Parathyroid adenoma (tissue), 2 donors: ENCODE measurements around the gene ZMIZ1.

ENCODE experiments used
- H2AFZ ChIP-seq: fragments of 300-600 bp; sonication (generic); one replicate; pipeline ENCODE4 v1.7.0; 2017; ENCODE audit warnings: antibody characterized with exemption, mild to moderate bottlenecking
- H3K27ac ChIP-seq: fragments of 300-600 bp; sonication (generic); one replicate; pipeline ENCODE4 v1.7.0; 2017
- H3K27me3 ChIP-seq: fragments of 300-600 bp; sonication (generic); one replicate; pipeline ENCODE4 v1.7.0; 2017; ENCODE audit warnings: low read length; ENCODE audit not compliant: control insufficient read depth, insufficient read depth
- H3K36me3 ChIP-seq: fragments of 300-600 bp; sonication (generic); one replicate; pipeline ENCODE4 v1.7.0; 2017; ENCODE audit warnings: low read length; ENCODE audit not compliant: control insufficient read depth, insufficient read depth
- H3K4me1 ChIP-seq: fragments of 300-600 bp; sonication (generic); one replicate; pipeline ENCODE4 v1.7.0; 2017; ENCODE audit warnings: control low read depth
- H3K4me2 ChIP-seq: fragments of 300-600 bp; sonication (generic); one replicate; pipeline ENCODE4 v1.7.0; 2017; ENCODE audit warnings: low read length
- H3K4me3 ChIP-seq: fragments of 300-600 bp; sonication (generic); one replicate; pipeline ENCODE4 v1.7.0; 2017; ENCODE audit warnings: low read depth, low read length
- H3K79me2 ChIP-seq: fragments of 300-600 bp; sonication (generic); one replicate; pipeline ENCODE4 v1.7.0; 2017; ENCODE audit warnings: control low read depth
- H3K9ac ChIP-seq: fragments of 300-600 bp; sonication (generic); one replicate; pipeline ENCODE4 v1.7.0; 2017; ENCODE audit warnings: mild to moderate bottlenecking
- H3K9me3 ChIP-seq: fragments of 300-600 bp; sonication (generic); one replicate; pipeline ENCODE4 v1.7.0; 2017; ENCODE audit warnings: low read length; ENCODE audit not compliant: control insufficient read depth
- TF ChIP-seq, protein P1 (sequence below): fragments of 300-600 bp; sonication (generic); IDR thresholded peaks from one replicate; pipeline ENCODE4 v1.7.0; 2017; ENCODE audit warnings: antibody characterized with exemption, mild to moderate bottlenecking
- donor health status: primary hyperparathyroidism.

ZMIZ1 gene

DNA sequence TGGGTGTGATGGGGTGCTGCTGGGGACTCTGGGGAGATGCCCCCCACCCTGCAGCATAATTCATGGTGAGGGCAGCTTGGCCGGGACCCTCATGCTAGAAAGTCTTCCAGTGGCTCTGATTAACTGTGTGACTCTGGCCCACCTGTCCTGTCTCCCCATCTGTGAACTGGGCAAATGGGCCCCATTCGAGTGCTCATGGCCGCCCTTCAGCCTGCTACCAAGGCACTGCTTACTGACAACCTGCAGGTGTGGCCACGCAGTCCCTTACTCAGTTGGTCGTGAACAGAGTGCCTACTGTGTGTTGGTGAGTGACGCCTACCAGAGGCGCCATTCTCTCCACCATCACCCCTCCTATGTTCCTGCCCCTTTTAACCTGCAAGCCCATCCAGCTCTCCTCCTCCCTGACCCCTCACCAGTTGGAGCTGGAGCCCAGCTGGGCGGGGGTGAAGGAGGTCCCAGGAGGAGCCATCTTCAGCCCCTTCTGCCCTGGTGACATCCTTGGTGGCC, 109.4 kb downstream of the ZMIZ1 start:
- Histone ChIP-seq H3K79me2 (no peaks in the 10 kb centered on the region), H3K27ac (no peak overlapping the region), H3K9me3 (no peaks in the 10 kb centered on the region), H3K36me3 (no peaks in the 10 kb centered on the region), H3K9ac (no peak overlapping the region), H2AFZ (no peak overlapping the region), H3K4me2 (no peak overlapping the region), H3K27me3 (no peaks in the 10 kb centered on the region), H3K4me1 (no peaks in the 10 kb centered on the region), H3K4me3 (no peak overlapping the region)
- TF ChIP-seq, protein P1, sequence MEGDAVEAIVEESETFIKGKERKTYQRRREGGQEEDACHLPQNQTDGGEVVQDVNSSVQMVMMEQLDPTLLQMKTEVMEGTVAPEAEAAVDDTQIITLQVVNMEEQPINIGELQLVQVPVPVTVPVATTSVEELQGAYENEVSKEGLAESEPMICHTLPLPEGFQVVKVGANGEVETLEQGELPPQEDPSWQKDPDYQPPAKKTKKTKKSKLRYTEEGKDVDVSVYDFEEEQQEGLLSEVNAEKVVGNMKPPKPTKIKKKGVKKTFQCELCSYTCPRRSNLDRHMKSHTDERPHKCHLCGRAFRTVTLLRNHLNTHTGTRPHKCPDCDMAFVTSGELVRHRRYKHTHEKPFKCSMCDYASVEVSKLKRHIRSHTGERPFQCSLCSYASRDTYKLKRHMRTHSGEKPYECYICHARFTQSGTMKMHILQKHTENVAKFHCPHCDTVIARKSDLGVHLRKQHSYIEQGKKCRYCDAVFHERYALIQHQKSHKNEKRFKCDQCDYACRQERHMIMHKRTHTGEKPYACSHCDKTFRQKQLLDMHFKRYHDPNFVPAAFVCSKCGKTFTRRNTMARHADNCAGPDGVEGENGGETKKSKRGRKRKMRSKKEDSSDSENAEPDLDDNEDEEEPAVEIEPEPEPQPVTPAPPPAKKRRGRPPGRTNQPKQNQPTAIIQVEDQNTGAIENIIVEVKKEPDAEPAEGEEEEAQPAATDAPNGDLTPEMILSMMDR, result no peak

DNA sequence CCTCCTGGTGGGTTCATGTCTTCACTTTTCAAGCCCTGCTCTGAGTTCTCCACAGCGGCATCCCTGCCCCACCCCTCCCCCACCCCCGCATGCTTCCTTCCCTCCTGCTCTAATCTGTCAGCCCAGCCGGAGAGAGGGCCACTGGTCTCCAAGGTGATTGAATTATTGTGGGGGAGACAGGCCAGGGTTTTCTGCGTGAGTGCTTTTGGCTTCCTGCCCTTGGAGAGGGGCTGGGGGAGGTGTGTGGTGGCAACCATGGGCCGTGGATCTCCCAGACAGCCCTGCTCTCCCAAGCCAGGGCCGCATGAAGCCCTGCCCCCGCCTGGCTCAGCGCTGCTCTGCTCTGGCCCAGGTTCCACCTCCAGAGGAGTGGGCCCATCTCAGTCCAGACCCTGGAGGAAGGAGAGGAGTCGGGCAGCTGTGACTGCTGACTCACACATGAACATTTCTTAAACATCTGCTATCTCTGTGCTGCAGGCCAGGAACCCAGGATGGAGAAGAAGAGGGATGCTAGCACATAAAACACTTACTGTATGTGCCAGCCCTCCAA, 109.9 kb downstream of the ZMIZ1 start:
- no peaks in the 10 kb centered on the region for H3K9me3 ChIP-seq
- H3K4me2 ChIP-seq, result no peak overlapping the region
- TF ChIP-seq, protein P1, result no peak
- H3K79me2 ChIP-seq, result no peaks in the 10 kb centered on the region
- no peaks in the 10 kb centered on the region for H3K4me1 ChIP-seq
- H2AFZ ChIP-seq, result no peak overlapping the region
- no peaks in the 10 kb centered on the region for H3K27me3 ChIP-seq
- no peak overlapping the region for H3K4me3 ChIP-seq
- no peak overlapping the region for H3K27ac ChIP-seq
- no peak overlapping the region for H3K9ac ChIP-seq
- H3K36me3 ChIP-seq, result no peaks in the 10 kb centered on the region

DNA sequence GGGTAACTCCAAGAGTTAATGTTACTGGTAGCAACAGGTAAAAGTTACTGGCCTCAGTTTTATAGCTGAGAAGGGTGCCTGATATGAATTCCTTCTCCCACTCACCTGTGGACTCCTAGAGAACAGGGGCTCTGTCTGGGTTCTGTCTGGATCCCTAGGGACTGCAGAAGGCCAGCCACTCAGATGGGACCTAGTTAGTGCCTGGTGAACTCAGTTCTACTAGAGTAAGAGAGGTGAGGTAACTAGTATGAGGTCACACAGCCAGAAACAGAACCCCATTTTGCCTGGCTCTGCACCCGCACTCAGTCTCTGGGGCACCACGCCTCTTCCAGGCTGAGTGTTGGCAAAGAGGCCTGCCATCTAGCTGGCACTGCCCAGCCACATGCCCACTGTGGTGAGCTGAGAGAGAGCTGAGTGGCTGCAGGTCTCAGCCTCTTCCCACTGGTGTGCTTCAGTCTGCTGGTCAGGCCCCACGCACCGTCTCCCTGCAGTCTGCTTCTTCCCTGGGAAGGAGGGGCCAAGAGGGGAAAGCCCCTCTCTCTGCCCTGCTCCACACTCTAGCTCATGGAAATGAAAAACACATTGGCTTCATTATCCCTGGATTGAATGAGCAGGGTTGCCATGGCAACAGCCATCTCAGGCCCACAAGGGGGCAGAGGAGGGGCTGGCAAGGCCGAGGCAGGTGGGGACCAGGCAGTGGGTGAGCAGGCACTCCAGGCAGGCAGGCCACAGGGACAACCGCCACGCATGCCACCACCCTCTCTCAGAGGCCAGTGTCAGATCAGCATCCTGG, 110.6 kb downstream of the ZMIZ1 start:
- Histone ChIP-seq H3K9me3 (no peaks in the 10 kb centered on the region), H3K36me3 (no peaks in the 10 kb centered on the region), H3K27me3 (no peaks in the 10 kb centered on the region), H3K9ac (no peak overlapping the region), H3K79me2 (no peaks in the 10 kb centered on the region), H3K27ac (no peak overlapping the region), H3K4me3 (no peak overlapping the region), H3K4me1 (peaks cover under 1% of the 10 kb centered on the region), H2AFZ (no peak overlapping the region), H3K4me2 (no peak overlapping the region)
- TF ChIP-seq, protein P1, result no peak

DNA sequence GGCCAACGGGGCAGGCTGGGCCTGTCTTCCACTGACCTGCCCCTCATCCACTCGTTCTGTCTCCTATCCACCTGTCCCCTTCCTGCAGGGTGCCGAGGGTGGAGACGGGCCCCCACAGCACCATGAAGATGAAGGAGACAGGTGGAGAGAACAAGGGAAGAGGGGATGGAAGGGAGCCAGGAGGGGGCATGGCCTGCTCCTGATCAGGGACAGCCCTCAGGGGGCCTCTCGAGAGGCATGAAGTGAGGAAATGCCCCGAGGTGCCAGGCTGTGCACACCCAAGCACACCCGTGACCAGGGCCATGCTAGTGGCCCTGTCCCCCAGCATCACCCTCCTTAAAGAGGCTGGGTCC, 111.2 kb downstream of the ZMIZ1 start:
- Histone ChIP-seq H3K9me3 (no peaks in the 10 kb centered on the region), H3K4me2 (no peak overlapping the region), H3K27ac (no peak overlapping the region), H2AFZ (no peak overlapping the region), H3K9ac (no peak overlapping the region), H3K27me3 (no peaks in the 10 kb centered on the region), H3K36me3 (no peaks in the 10 kb centered on the region), H3K4me3 (no peak overlapping the region), H3K4me1 (peaks cover 6% of the 10 kb centered on the region), H3K79me2 (no peaks in the 10 kb centered on the region)
- TF ChIP-seq, protein P1, result no peak
